ENCODE results near the gene EIF4H.

- TF ChIP-seq POLR2A (IDR thresholded peaks at IDR 0.05; ENCODE audit: low read depth, low read length) (no peak), POLR2AphosphoS5 (IDR thresholded peaks at IDR 0.05; ENCODE audit: low read depth, low read length) (no peak)
These were observed 38.5 kb downstream of the EIF4H start for GRCh38 chr7:74212661-74213060.
